Upper lobe of left lung (tissue), 6 donors: ENCODE measurements around the gene ZNF678. TPM values are rescaled to one million over a fixed set of nuclear protein-coding genes. Genes with fewer than 3 reads are reported as not detected.
A peak's percentile ranks its signal among the peaks of the same experiment; 100 is the strongest.

Experiments used
- ATAC-seq, 2 donors: fragments of 200-7000 bp; cut with Tn5 transposase; one replicate each; pipeline ENCODE4 v1.9.1; 2022; ENCODE audit warnings: mild to moderate bottlenecking in 2 of 2, moderate library complexity in 2 of 2; ENCODE audit not compliant: low FRiP score in 2 of 2
- DNase-seq, 2 donors: peaks; one replicate each; pipeline ENCODE4 v3.0.0-alpha.2; 2019 to 2020
- H3K27ac ChIP-seq, 4 donors: fragments of 200-600 bp; sonication (generic); one replicate each; pipeline ENCODE4 v1.5.1; 2016 to 2019
- H3K27me3 ChIP-seq, 4 donors: fragments of 200-600 bp; sonication (generic); one replicate each; pipeline ENCODE4 v1.5.1; 2017 to 2019
- H3K36me3 ChIP-seq, 4 donors: fragments of 200-600 bp; sonication (generic); one replicate each; pipeline ENCODE4 v1.5.1; 2016 to 2019
- H3K4me1 ChIP-seq, 4 donors: fragments of 200-600 bp; sonication (generic); one replicate each; pipeline ENCODE4 v1.5.1; 2018 to 2019
- H3K4me3 ChIP-seq, 4 donors: fragments of 200-600 bp; sonication (generic); one replicate each; pipeline ENCODE4 v1.5.1; 2017 to 2019; ENCODE audit warnings: mild to moderate bottlenecking in 2 of 4, moderate library complexity in 1 of 4
- H3K9me3 ChIP-seq, 4 donors: fragments of 200-600 bp; sonication (generic); one replicate each; pipeline ENCODE4 v1.5.1; 2018 to 2019
- CTCF ChIP-seq, 6 experiments: fragments of 450-650 bp in 4 of 6; fragments of 200-600 bp in 2 of 6; sonication (generic) in 2 of 6; IDR thresholded peaks; one replicate each; pipeline ENCODE4 v1.5.1; 2016 to 2019; ENCODE audit warnings: antibody characterized with exemption in 6 of 6
- EP300 ChIP-seq, 4 donors: sonication (generic); formaldehyde crosslinking; IDR thresholded peaks; one replicate each; pipeline ENCODE4 v1.5.1; 2017; ENCODE audit warnings: antibody characterized with exemption in 4 of 4, control low read depth in 2 of 4
- POLR2A ChIP-seq, 4 donors: fragments of 450-650 bp; IDR thresholded peaks; one replicate each; pipeline ENCODE4 v1.5.1; 2016 to 2017; ENCODE audit warnings: antibody characterized with exemption in 4 of 4, mild to moderate bottlenecking in 2 of 4
- POLR2AphosphoS5 ChIP-seq, 2 donors: sonication (generic); formaldehyde crosslinking; IDR thresholded peaks; one replicate each; pipeline ENCODE4 v1.5.1; 2017; ENCODE audit warnings: antibody characterized with exemption in 2 of 2
- WGBS, 2 donors: methylation state at CpG; one replicate each; pipeline ENCODE4 v1.1.5; 2017 to 2018; 5-methylcytosine and 5-hydroxymethylcytosine counted together
- total RNA-seq, 6 donors: library from RNA; depleted of rRNA in 4 of 6; stranded (reverse); fragments of >200 nt in 4 of 6; gene quantifications; one replicate each; pipeline versions ENCODE4 v1.1.0 to v1.2.1, GENCODE V29; 2016 to 2021
- donor health status: DM: no; HTN: no; CAD: no; lungs with moderate emphysema.
- donor health status: DM: no; HTN: yes; CAD: no; lungs with severe emphysema.

The ZNF678 gene
- total RNA-seq, 6 donors from 2014 or later = 3.9 to 50.3 (median 7.8) TPM

- H3K27me3 ChIP-seq = peaks cover 0 to 11% (median 2%) of the 10 kb centered on the region in 4 donors
- H3K27ac ChIP-seq = no peak overlapping the region
- DNase-seq (no peak), ATAC-seq (no peak)
- no peak for TF ChIP-seq POLR2AphosphoS5 (IDR thresholded peaks at IDR 0.05)
- no peak for TF ChIP-seq CTCF (IDR thresholded peaks at IDR 0.05)
- no peak for TF ChIP-seq EP300 (IDR thresholded peaks at IDR 0.05)
- TF ChIP-seq POLR2A (IDR thresholded peaks at IDR 0.05) = no peak
- no peaks in the 10 kb centered on the region for H3K36me3 ChIP-seq
- H3K4me3 ChIP-seq = no peak overlapping the region
- H3K4me1 ChIP-seq = peaks cover 6 to 20% (median 8%) of the 10 kb centered on the region in 4 donors
- 70 to 78% methylated on average over 12 of the region's 12 CpGs for WGBS, 2 donors
- H3K9me3 ChIP-seq = peaks cover 0 to 4% (median 0%) of the 10 kb centered on the region in 4 donors
Observed at GRCh38 chr1:227559926-227560325, 3.4 kb upstream of the ZNF678 start.

DNA sequence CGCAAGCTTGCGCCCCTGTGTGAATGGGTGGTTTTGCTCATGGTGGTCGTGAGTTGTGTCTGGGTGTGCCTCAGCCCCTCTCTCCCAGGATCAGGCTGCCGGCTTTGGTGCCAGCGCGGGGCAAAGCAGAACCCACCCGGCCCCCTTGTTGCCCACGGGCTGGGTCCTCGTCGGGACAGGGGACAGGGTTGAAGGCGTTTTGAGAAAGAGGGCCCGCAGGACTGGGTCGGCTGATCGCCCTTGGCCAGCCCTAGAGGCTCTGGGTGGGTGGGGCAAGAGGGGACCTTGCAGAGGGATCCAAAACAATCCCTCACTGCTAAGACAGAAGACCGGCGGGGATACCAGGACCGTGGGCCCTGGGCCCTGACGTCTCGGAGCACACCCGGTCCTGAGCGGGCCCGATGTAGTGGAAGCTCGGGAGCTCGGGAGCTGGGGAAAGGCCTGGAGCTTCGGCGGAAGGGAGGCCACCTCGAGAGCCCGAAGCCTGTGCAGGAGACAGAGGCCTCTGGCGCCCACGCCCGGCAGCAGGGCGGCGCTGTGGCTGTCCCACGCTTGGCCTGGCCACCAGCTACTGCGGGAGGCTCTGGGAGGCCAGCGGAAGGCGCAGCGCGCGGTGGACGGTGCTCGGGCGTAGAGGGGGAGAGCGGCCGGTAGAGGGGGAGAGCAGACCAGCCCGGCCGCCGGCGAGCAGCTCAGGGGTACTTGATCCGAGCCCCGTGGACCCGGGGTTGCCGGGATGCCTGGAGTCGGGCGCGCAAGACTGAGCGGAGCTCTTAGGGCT, 2.8 kb upstream of the ZNF678 start:
- H3K4me3 ChIP-seq = peak overlapping the region in 2 of 4 donors; percentile 1 to 8
- H3K36me3 ChIP-seq = no peaks in the 10 kb centered on the region
- H3K27ac ChIP-seq = no peak overlapping the region
- peaks cover 6 to 20% (median 8%) of the 10 kb centered on the region in 4 donors for H3K4me1 ChIP-seq
- DNase-seq (peak in 1 of 2 donors; percentile 84), ATAC-seq (no peak)
- 42 to 45% methylated on average over 22 to 52 of the region's 57 CpGs for WGBS, 2 donors
- peaks cover 0 to 4% (median 0%) of the 10 kb centered on the region in 4 donors for H3K9me3 ChIP-seq
- TF ChIP-seq POLR2A (IDR thresholded peaks at IDR 0.05) (no peak), EP300 (IDR thresholded peaks at IDR 0.05) (no peak), CTCF (IDR thresholded peaks at IDR 0.05) (no peak), POLR2AphosphoS5 (IDR thresholded peaks at IDR 0.05) (no peak)
- peaks cover 0 to 11% (median 2%) of the 10 kb centered on the region in 4 donors for H3K27me3 ChIP-seq

DNA sequence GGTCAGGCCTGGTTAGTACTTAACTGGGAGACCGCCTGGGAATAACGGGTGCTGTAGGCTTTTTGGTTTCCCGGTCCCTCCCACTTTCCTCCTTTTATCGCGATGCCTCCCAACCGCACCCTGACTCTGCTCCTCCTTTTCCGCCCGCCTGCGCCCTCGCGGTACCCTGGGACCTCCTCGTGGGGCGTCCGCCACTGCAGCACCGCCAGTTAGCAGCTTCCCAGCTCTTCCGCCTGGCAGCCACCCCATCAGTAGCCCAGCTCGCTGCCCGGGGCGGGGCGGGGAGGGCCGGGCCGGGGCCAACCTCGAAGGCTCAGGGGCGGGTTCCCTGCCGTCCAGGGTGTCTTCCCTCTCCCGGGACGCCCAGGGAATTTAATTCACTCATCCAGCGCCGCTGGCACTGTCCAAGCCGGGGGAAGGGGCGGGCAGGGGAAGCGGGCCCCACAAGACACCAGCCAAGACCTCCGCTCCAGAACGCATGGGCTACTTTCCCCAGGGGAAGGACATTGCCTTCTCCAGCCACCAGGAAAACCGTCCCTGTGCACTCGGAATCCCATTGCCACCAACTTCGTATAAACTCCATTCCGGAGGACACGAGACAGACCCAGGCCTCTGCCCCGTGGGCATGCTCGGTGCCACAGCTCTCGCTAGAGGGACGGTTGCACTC, 2.0 kb upstream of the ZNF678 start:
- Histone ChIP-seq H3K9me3 (peaks cover 0 to 4% (median 0%) of the 10 kb centered on the region in 4 donors), H3K27me3 (peaks cover 0 to 11% (median 2%) of the 10 kb centered on the region in 4 donors), H3K4me1 (peaks cover 6 to 20% (median 8%) of the 10 kb centered on the region in 4 donors), H3K4me3 (peak overlapping the region in 2 of 4 donors; percentile 1 to 8), H3K36me3 (no peaks in the 10 kb centered on the region), H3K27ac (no peak overlapping the region)
- TF ChIP-seq POLR2A (IDR thresholded peaks at IDR 0.05) (no peak), EP300 (IDR thresholded peaks at IDR 0.05) (no peak), CTCF (IDR thresholded peaks at IDR 0.05) (no peak), POLR2AphosphoS5 (IDR thresholded peaks at IDR 0.05) (no peak)
- no peak for ATAC-seq
- 52 to 61% methylated on average over 20 to 42 of the region's 43 CpGs for WGBS, 2 donors
- DNase-seq = peak in 1 of 2 donors; percentile 82

GRCh38 chr1:227562037-227562436, 1.3 kb upstream of the ZNF678 start:
- peaks cover 6 to 20% (median 8%) of the 10 kb centered on the region in 4 donors for H3K4me1 ChIP-seq
- H3K36me3 ChIP-seq = no peaks in the 10 kb centered on the region
- no peak for TF ChIP-seq POLR2A (IDR thresholded peaks at IDR 0.05)
- TF ChIP-seq CTCF (IDR thresholded peaks at IDR 0.05) = no peak
- TF ChIP-seq EP300 (IDR thresholded peaks at IDR 0.05) = no peak
- TF ChIP-seq POLR2AphosphoS5 (IDR thresholded peaks at IDR 0.05) = no peak
- no peak overlapping the region for H3K4me3 ChIP-seq
- 84 to 92% methylated on average over 6 of the region's 6 CpGs for WGBS, 2 donors
- H3K27ac ChIP-seq = no peak overlapping the region
- H3K9me3 ChIP-seq = peaks cover 0 to 4% (median 0%) of the 10 kb centered on the region in 4 donors
- DNase-seq (no peak), ATAC-seq (no peak)
- peaks cover 0 to 11% (median 2%) of the 10 kb centered on the region in 4 donors for H3K27me3 ChIP-seq
